Osteocyte (in vitro differentiated cells): ENCODE results near the gene WSCD1. TPM values are rescaled to one million over a fixed set of nuclear protein-coding genes. Genes with fewer than 3 reads are reported as not detected.

Source experiments
- DNase-seq: peaks from one replicate; pipeline ENCODE4 v3.0.0; 2021; ENCODE audit warnings: mixed read lengths; ENCODE audit not compliant: unreplicated experiment; ENCODE audit errors: extremely low spot score
- H3K27ac Mint-ChIP-seq: one replicate; pipeline ENCODE4 v1.8.0; 2021; ENCODE audit warnings: mild to moderate bottlenecking, mixed read lengths; ENCODE audit not compliant: unreplicated experiment
- H3K27me3 Mint-ChIP-seq: one replicate; pipeline ENCODE4 v1.8.0; 2021; ENCODE audit warnings: mixed read lengths; ENCODE audit not compliant: unreplicated experiment
- H3K36me3 Mint-ChIP-seq: one replicate; pipeline ENCODE4 v1.8.0; 2021; ENCODE audit warnings: mixed read lengths; ENCODE audit not compliant: unreplicated experiment
- H3K4me1 Mint-ChIP-seq: one replicate; pipeline ENCODE4 v1.8.0; 2021; ENCODE audit warnings: mixed read lengths; ENCODE audit not compliant: unreplicated experiment
- H3K4me3 Mint-ChIP-seq: one replicate; pipeline ENCODE4 v1.8.0; 2021; ENCODE audit warnings: mild to moderate bottlenecking, moderate library complexity, mixed read lengths; ENCODE audit not compliant: unreplicated experiment
- H3K9me3 Mint-ChIP-seq: one replicate; pipeline ENCODE4 v1.8.0; 2021; ENCODE audit warnings: mixed read lengths; ENCODE audit not compliant: unreplicated experiment
- total RNA-seq: library from RNA; stranded (reverse); gene quantifications from 2 replicates; pipeline ENCODE4 v1.2.1, GENCODE V29; 2021
- TF ChIP-seq, protein P1 (sequence below): fragments of 200-600 bp; sonication (generic); IDR thresholded peaks from 2 replicates; pipeline ENCODE4 v1.5.0; 2021; ENCODE audit warnings: antibody characterized with exemption, mild to moderate bottlenecking, moderate library complexity

WSCD1 gene
- total RNA-seq, 1 donor from 2014 or later, result 3.8 TPM

DNA sequence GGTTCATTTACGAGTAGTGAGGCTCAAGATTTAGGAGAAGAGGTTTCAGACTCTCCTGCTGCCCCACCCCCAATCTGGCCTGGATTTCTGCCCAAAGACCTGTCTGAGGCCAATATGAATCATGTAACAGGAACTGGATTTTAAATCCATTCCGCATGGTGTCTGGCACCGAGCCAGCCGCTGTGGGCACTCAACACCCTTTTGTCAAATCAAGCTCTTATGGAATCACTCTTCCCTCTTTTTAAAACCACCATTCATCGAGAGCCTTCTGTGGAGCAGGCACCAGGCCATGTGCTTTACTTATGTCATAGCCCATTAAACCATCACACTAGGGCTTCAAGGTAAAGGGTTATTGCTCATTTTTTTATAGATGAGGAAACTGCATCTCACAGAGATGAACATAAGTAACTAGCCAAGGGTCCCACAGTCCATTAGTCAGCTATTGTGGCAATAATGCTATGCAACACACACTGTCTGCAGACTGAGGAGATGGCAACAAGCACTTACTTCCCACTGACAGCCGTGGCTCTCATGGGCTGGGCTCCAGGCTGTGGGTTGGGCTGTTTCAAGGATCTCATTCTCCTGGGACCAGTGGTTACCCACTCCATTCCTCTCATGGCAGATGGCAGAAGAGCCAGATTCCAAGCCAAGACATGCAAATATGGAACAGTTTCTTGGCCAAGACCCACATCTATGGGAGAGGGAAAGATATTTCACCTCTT is 93.6 kb downstream of the WSCD1 start:
- no peak for DNase-seq
- H3K27me3 Mint-ChIP-seq, result peaks cover 17% of the 10 kb centered on the region
- no peaks in the 10 kb centered on the region for H3K36me3 Mint-ChIP-seq
- H3K9me3 Mint-ChIP-seq, result no peaks in the 10 kb centered on the region
- H3K27ac Mint-ChIP-seq, result no peak overlapping the region
- H3K4me3 Mint-ChIP-seq, result no peak overlapping the region
- TF ChIP-seq, protein P1, sequence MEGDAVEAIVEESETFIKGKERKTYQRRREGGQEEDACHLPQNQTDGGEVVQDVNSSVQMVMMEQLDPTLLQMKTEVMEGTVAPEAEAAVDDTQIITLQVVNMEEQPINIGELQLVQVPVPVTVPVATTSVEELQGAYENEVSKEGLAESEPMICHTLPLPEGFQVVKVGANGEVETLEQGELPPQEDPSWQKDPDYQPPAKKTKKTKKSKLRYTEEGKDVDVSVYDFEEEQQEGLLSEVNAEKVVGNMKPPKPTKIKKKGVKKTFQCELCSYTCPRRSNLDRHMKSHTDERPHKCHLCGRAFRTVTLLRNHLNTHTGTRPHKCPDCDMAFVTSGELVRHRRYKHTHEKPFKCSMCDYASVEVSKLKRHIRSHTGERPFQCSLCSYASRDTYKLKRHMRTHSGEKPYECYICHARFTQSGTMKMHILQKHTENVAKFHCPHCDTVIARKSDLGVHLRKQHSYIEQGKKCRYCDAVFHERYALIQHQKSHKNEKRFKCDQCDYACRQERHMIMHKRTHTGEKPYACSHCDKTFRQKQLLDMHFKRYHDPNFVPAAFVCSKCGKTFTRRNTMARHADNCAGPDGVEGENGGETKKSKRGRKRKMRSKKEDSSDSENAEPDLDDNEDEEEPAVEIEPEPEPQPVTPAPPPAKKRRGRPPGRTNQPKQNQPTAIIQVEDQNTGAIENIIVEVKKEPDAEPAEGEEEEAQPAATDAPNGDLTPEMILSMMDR, result no peak
- H3K4me1 Mint-ChIP-seq, result peaks cover 7% of the 10 kb centered on the region

DNA sequence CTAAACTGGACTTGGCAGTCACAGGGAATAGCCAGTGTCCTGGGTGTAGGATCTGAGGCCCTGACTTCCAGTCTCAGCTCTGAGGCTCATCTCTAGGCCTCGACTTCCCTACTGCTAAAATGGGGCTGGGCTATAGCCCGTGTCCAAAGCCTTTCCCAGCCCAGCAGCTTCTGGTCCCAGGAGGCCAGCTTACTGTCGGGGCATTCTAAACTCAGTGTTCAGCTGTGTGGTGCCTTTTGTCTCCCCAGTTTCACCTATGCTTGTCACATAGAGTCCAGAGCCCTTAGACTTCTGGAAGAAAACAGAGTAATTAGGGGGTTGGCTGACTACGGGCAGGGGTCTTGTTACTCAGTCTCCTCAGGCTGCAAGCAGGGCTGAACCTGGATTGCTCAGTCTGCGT is 94.8 kb downstream of the WSCD1 start:
- no peaks in the 10 kb centered on the region for H3K9me3 Mint-ChIP-seq
- peaks cover 7% of the 10 kb centered on the region for H3K4me1 Mint-ChIP-seq
- TF ChIP-seq, protein P1, result no peak
- no peak overlapping the region for H3K27ac Mint-ChIP-seq
- no peak overlapping the region for H3K4me3 Mint-ChIP-seq
- no peaks in the 10 kb centered on the region for H3K36me3 Mint-ChIP-seq
- no peak for DNase-seq
- H3K27me3 Mint-ChIP-seq, result peaks cover 8% of the 10 kb centered on the region

DNA sequence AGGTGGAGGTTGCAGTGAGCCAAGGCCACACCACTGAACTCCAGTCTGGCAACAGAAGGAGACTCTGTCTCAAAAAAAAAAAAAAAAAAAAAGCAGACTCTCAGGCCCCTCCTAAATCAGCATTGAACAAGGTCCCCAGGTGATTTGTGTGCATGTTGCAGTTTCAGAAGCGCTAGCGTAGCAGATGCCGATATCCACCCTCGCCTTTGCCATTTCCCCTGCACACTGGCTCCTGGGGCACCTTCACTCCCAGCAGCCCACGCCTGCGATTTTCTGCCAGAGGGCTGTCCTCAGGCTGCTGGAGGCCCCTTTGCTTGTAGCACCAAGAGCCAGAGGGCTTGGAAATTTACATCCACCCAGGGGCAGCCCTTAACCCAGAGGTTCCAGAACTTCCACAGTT is 95.6 kb downstream of the WSCD1 start:
- Mint-ChIP-seq H3K4me3 (no peak overlapping the region), H3K36me3 (no peaks in the 10 kb centered on the region), H3K27ac (no peak overlapping the region), H3K27me3 (peaks cover 2% of the 10 kb centered on the region), H3K9me3 (no peaks in the 10 kb centered on the region), H3K4me1 (peaks cover 7% of the 10 kb centered on the region)
- TF ChIP-seq, protein P1, result no peak
- no peak for DNase-seq

DNA sequence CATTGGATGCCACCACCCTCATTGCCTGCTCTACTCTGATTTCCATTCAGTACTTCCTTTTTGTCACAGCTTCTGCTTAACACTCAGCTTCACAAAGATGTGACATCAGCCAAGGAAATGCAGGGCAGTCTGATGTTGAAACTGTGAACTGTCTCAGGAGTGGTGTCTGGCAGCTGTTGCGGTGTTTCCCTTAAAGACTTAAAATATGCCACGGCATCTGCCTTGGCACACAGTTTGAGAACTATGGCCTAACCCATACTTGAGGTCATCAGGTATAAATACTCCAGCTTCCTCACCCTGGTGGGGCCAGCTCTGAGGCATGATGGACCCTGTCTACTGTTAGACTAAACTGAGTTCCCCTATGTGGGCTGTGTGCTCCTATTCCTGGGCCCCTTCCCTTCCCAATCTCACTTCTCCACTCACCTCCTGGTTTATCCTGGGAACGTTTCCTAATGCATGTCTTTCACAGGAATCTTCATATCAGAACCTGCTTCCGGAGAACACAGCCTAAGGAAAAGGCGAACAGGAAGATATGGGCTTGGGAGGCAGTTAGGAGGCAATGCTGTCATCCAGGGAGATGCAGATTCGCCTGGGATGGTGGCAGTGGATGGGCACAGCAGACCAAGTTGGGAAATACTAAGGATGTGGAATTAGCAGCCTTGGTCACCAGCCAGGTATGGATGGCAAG is 96.5 kb downstream of the WSCD1 start:
- H3K27me3 Mint-ChIP-seq, result peaks cover 4% of the 10 kb centered on the region
- no peak for DNase-seq
- no peak overlapping the region for H3K4me3 Mint-ChIP-seq
- TF ChIP-seq, protein P1, result no peak
- H3K36me3 Mint-ChIP-seq, result no peaks in the 10 kb centered on the region
- H3K27ac Mint-ChIP-seq, result no peak overlapping the region
- H3K9me3 Mint-ChIP-seq, result no peaks in the 10 kb centered on the region
- H3K4me1 Mint-ChIP-seq, result peaks cover 7% of the 10 kb centered on the region

DNA sequence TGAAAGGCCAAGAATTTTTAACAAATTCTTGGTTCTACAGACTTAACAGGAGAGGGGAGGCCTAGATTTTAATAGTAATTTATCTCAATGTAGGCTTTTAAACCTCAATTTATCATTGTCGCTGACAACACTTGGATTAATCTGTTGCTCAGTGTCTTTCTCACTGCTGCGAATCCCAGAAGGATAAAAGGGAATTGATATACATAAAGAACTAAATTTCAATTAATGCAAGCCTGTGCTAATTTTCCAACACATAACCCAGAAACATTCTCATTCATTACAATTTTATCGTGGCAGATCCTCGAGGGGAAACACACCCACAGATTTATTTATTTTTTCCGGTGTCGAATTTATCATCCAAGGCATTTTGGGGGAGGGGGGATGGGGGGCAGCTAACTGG is 98.1 kb downstream of the WSCD1 start:
- DNase-seq, result no peak
- TF ChIP-seq, protein P1, result no peak
- H3K4me1 Mint-ChIP-seq, result no peaks in the 10 kb centered on the region

More for the DNA sequence above, 98.1 kb downstream of the WSCD1 start:
- H3K9me3 Mint-ChIP-seq, result no peaks in the 10 kb centered on the region
- peaks cover 4% of the 10 kb centered on the region for H3K27me3 Mint-ChIP-seq
- H3K27ac Mint-ChIP-seq, result no peak overlapping the region
- no peak overlapping the region for H3K4me3 Mint-ChIP-seq
- H3K36me3 Mint-ChIP-seq, result no peaks in the 10 kb centered on the region
